ENCODE data around the gene PEMT. TPM values are rescaled to one million over a fixed set of nuclear protein-coding genes. Genes with fewer than 3 reads are reported as not detected.

The PEMT gene
- total and polyA plus RNA-seq, 2 experiments from 2014 or later = 54.8 to 55.2 TPM

DNA sequence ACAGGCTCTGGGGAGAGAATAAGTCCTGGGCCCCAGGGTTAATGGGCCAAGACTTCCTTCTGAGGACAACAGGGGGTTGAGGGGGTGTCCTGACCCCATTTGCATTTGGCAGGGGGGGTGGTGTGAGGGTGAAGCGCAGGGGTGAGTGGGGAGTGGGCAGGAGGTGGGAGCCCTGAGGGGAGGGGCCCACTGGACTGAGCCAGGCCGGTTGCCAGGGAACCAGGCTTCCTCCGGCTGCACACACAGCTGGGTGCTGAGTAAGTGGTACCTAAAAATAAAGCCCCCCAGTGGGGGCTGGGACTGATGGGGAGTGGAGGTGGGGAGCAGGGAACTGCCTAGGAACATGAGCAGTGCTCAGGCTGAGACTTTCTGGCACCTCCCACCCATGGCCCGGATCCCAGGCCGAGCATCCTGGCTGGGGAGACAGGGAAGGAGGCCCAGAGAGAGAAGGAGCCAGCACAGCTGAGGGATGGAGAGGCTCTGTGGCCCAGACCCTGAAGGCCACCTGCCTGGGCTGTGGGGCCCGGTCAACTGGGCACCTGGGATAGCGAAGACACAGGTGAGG, 87.9 kb downstream of the PEMT start:
- H3K4me1 Mint-ChIP-seq = peaks cover 6% of the 10 kb centered on the region
- peaks cover 14% of the 10 kb centered on the region for H3K27me3 Mint-ChIP-seq (ENCODE audit: insufficient read depth, low read depth, poor library complexity)
- Histone ChIP-seq H3K27me3 (ENCODE audit: insufficient read depth) (no peaks in the 10 kb centered on the region), H3K9me2 (ENCODE audit: insufficient read depth) (no peaks in the 10 kb centered on the region), H3F3A (replicated peaks; ENCODE audit: low read depth) (no peaks in the 10 kb centered on the region), H3K4me3 (no peak overlapping the region), H3K27ac (ENCODE audit: low read depth) (no peak overlapping the region), H3K79me2 (replicated peaks; ENCODE audit: insufficient read depth) (no peaks in the 10 kb centered on the region), H3K36me3 (ENCODE audit: insufficient read depth) (no peaks in the 10 kb centered on the region), H2AFZ (no peak overlapping the region), H4K20me1 (replicated peaks; ENCODE audit: insufficient read depth) (no peaks in the 10 kb centered on the region; the same call in 1 of the 2 replicates), H3K4me2 (no peak overlapping the region), H3K4me1 (ENCODE audit: insufficient read depth) (no peaks in the 10 kb centered on the region)
- H3K4me3 Mint-ChIP-seq = no peak overlapping the region
- TF ChIP-seq, protein P1, sequence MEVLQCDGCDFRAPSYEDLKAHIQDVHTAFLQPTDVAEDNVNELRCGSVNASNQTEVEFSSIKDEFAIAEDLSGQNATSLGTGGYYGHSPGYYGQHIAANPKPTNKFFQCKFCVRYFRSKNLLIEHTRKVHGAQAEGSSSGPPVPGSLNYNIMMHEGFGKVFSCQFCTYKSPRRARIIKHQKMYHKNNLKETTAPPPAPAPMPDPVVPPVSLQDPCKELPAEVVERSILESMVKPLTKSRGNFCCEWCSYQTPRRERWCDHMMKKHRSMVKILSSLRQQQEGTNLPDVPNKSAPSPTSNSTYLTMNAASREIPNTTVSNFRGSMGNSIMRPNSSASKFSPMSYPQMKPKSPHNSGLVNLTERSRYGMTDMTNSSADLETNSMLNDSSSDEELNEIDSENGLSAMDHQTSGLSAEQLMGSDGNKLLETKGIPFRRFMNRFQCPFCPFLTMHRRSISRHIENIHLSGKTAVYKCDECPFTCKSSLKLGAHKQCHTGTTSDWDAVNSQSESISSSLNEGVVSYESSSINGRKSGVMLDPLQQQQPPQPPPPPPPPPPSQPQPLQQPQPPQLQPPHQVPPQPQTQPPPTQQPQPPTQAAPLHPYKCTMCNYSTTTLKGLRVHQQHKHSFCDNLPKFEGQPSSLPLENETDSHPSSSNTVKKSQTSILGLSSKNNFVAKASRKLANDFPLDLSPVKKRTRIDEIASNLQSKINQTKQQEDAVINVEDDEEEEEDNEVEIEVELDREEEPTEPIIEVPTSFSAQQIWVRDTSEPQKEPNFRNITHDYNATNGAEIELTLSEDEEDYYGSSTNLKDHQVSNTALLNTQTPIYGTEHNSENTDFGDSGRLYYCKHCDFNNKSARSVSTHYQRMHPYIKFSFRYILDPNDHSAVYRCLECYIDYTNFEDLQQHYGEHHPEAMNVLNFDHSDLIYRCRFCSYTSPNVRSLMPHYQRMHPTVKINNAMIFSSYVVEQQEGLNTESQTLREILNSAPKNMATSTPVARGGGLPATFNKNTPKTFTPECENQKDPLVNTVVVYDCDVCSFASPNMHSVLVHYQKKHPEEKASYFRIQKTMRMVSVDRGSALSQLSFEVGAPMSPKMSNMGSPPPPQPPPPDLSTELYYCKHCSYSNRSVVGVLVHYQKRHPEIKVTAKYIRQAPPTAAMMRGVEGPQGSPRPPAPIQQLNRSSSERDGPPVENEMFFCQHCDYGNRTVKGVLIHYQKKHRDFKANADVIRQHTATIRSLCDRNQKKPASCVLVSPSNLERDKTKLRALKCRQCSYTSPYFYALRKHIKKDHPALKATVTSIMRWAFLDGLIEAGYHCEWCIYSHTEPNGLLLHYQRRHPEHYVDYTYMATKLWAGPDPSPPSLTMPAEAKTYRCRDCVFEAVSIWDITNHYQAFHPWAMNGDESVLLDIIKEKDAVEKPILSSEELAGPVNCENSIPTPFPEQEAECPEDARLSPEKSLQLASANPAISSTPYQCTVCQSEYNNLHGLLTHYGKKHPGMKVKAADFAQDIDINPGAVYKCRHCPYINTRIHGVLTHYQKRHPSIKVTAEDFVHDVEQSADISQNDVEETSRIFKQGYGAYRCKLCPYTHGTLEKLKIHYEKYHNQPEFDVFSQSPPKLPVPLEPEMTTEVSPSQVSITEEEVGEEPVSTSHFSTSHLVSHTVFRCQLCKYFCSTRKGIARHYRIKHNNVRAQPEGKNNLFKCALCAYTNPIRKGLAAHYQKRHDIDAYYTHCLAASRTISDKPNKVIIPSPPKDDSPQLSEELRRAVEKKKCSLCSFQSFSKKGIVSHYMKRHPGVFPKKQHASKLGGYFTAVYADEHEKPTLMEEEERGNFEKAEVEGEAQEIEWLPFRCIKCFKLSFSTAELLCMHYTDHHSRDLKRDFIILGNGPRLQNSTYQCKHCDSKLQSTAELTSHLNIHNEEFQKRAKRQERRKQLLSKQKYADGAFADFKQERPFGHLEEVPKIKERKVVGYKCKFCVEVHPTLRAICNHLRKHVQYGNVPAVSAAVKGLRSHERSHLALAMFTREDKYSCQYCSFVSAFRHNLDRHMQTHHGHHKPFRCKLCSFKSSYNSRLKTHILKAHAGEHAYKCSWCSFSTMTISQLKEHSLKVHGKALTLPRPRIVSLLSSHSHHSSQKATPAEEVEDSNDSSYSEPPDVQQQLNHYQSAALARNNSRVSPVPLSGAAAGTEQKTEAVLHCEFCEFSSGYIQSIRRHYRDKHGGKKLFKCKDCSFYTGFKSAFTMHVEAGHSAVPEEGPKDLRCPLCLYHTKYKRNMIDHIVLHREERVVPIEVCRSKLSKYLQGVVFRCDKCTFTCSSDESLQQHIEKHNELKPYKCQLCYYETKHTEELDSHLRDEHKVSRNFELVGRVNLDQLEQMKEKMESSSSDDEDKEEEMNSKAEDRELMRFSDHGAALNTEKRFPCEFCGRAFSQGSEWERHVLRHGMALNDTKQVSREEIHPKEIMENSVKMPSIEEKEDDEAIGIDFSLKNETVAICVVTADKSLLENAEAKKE (CRISPR knock-in tag; IDR thresholded peaks at IDR 0.05) = no peak
- TF ChIP-seq ZNF114 (CRISPR knock-in tag; IDR thresholded peaks at IDR 0.05) (no peak), ZNF331 (CRISPR knock-in tag; IDR thresholded peaks at IDR 0.05; ENCODE audit: low read depth) (no peak), EZH2 (IDR thresholded peaks at IDR 0.05; ENCODE audit: low read depth, unreplicated experiment) (no peak), ETS1 (IDR thresholded peaks at IDR 0.05) (no peak), JUNB (IDR thresholded peaks at IDR 0.05; ENCODE audit: unreplicated experiment) (no peak), CREB1 (CRISPR knock-in tag; IDR thresholded peaks at IDR 0.05; ENCODE audit: low read depth) (no peak), POLR2AphosphoS5 (IDR thresholded peaks at IDR 0.05; ENCODE audit: low read depth) (no peak), STAT1 (IDR thresholded peaks at IDR 0.05; ENCODE audit: unreplicated experiment) (no peak)
- TF ChIP-seq, protein P2, sequence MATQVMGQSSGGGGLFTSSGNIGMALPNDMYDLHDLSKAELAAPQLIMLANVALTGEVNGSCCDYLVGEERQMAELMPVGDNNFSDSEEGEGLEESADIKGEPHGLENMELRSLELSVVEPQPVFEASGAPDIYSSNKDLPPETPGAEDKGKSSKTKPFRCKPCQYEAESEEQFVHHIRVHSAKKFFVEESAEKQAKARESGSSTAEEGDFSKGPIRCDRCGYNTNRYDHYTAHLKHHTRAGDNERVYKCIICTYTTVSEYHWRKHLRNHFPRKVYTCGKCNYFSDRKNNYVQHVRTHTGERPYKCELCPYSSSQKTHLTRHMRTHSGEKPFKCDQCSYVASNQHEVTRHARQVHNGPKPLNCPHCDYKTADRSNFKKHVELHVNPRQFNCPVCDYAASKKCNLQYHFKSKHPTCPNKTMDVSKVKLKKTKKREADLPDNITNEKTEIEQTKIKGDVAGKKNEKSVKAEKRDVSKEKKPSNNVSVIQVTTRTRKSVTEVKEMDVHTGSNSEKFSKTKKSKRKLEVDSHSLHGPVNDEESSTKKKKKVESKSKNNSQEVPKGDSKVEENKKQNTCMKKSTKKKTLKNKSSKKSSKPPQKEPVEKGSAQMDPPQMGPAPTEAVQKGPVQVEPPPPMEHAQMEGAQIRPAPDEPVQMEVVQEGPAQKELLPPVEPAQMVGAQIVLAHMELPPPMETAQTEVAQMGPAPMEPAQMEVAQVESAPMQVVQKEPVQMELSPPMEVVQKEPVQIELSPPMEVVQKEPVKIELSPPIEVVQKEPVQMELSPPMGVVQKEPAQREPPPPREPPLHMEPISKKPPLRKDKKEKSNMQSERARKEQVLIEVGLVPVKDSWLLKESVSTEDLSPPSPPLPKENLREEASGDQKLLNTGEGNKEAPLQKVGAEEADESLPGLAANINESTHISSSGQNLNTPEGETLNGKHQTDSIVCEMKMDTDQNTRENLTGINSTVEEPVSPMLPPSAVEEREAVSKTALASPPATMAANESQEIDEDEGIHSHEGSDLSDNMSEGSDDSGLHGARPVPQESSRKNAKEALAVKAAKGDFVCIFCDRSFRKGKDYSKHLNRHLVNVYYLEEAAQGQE (IDR thresholded peaks at IDR 0.05; ENCODE audit: unreplicated experiment) = no peak
- TF ChIP-seq, protein P3, sequence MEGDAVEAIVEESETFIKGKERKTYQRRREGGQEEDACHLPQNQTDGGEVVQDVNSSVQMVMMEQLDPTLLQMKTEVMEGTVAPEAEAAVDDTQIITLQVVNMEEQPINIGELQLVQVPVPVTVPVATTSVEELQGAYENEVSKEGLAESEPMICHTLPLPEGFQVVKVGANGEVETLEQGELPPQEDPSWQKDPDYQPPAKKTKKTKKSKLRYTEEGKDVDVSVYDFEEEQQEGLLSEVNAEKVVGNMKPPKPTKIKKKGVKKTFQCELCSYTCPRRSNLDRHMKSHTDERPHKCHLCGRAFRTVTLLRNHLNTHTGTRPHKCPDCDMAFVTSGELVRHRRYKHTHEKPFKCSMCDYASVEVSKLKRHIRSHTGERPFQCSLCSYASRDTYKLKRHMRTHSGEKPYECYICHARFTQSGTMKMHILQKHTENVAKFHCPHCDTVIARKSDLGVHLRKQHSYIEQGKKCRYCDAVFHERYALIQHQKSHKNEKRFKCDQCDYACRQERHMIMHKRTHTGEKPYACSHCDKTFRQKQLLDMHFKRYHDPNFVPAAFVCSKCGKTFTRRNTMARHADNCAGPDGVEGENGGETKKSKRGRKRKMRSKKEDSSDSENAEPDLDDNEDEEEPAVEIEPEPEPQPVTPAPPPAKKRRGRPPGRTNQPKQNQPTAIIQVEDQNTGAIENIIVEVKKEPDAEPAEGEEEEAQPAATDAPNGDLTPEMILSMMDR (conservative IDR thresholded peaks at IDR 0.05; ENCODE audit: low read depth in 2 of 2) = no peak
- ATAC-seq (no peak; the same call in 2 of the 3 replicates), DNase-seq (ENCODE audit: low spot score) (no peak)
- no peak overlapping the region for H3K27ac Mint-ChIP-seq
- H3K36me3 Mint-ChIP-seq (ENCODE audit: low read depth) = no peaks in the 10 kb centered on the region; the same call in 2 of the 3 replicates
- no peaks in the 10 kb centered on the region for H3K9me3 Mint-ChIP-seq
